Left hindlimb (tissue), 1 donor: ENCODE results near the gene NOP56.
"Not testable (repeated sequence)": the region's sequence is repeated elsewhere in the genome, so short reads cannot be mapped to it uniquely, and the experiment has no call there.

Experiments used
- DNase-seq: peaks from one replicate; pipeline ENCODE4 v3.0.0-alpha.2; 2018

The NOP56 gene

DNA sequence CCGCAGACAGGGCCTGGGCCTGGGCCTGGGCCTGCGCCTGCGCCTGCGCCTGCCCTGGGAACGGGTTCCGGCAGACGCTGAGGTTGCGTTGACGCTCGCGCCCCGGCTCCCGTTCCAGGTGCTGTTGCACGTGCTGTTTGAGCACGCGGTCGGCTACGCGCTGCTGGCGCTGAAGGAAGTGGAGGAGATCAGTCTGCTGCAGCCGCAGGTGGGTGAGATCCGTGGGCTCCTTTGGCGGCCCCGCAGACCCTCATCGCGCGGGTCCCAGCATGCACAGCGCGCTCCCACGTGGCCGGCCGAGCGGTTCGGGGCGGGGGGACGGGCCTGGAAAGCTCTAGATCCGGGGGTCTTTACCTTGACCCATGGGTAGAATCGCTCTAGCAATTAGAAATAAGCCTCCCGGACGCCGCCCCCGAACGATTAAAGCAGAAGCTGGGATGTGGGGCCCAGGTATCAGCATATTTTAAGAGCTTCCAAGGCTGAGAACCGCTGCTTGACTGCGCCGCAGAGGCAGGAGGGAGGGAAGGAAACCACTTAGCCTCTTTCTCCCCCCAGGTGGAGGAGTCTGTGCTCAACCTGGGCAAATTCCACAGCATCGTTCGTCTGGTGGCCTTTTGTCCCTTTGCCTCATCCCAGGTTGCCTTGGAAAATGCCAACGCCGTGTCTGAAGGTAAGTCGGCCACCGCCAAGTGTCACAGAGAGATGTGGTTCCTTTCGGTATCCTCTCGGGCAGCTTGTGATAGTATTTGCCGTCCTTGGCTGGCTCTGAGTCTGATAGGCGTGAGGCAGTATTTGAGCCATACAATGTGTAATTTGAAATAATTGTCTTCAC is 508 bp downstream of the NOP56 start:
- no peak for DNase-seq

DNA sequence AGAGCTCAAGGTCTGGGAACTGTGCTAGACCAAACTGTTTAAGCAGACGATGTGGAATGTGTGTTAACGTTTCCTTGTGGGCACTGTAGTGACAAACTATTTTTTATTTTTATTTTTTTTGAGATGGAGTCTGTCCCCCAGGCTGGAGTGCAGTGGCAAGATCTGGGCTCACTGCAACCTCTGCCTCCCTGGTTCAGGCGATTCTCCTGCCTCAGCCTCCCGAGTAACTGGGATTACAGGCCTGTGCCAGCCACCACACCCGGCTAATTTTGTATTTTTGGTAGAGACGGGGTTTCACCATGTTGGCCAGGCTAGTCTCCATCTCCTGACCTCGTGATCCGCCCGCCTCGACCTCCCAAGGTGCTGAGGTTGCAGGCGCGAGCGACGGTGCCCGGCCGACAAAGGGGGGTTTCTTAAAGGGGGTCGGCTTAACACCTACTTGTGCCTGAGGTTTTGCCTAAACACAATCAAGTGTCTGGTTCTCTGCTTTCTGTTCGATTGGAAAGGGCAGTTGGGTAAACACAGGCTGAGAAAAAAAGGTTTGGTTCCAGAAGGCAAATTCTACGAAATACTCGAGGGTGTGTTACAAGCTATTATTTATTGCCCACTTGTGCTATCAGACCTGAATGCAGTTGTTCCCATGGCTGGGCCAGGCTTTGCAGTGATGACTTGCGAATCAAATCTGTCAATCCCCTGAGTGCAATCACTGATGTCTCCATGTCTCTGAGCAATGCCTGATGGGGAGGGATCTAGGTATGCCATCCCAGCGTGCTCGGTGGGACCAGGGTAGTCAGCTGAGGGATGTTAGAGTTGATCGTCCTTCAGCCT is 1.3 kb downstream of the NOP56 start:
- DNase-seq = no peak

DNA sequence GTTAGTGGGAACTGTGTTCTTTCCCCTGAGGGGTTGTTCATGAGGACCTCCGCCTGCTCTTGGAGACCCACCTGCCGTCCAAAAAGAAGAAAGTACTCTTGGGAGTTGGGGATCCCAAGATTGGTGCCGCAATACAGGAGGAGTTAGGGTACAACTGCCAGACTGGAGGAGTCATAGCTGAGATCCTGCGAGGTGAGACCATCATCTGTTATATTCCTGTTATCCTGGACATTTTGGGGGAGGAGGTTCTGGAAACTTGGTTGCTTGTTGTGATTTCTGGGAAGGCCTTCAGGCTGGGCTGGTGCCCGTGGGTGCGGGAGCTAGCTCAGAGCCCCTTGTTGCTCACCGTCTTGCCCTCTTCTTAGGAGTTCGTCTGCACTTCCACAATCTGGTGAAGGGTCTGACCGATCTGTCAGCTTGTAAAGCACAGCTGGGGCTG is 2.0 kb downstream of the NOP56 start:
- DNase-seq = no peak

DNA sequence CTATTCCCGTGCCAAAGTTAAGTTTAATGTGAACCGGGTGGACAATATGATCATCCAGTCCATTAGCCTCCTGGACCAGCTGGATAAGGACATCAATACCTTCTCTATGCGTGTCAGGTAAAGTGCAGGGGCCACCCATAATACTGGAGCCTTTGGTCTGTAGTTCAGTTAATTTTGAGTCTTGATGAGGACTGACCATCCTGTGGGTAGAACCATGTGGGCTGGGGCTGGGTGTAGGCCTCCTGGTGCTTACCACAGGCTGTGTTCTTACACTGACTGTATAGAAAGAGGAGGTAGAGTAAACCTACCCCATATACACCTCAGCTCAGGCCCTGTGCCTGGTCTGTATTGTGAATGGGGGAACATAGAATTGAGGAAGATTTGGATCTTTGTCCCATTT is 2.4 kb downstream of the NOP56 start:
- DNase-seq = no peak

DNA sequence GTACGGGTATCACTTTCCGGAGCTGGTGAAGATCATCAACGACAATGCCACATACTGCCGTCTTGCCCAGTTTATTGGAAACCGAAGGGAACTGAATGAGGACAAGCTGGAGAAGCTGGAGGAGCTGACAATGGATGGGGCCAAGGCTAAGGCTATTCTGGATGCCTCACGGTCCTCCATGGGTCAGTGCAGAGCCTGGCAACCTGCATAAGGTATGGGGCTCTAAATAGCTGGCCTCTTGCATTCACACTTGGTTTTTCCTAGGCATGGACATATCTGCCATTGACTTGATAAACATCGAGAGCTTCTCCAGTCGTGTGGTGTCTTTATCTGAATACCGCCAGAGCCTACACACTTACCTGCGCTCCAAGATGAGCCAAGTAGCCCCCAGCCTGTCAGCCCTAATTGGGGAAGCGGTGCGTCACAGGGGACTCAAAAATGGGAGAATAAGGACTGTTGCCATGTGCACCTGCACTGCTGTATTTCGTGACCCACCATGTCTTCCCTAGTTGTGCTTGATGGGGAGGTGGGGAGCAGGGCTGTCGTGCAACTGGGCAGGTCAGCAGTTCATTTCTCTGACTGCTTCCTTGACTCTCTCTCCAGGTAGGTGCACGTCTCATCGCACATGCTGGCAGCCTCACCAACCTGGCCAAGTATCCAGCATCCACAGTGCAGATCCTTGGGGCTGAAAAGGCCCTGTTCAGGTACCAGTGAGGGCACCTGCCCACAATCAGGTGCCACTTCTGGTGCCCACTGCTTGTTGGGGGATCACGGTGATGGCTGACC is 3.1 kb downstream of the NOP56 start:
- no peak for DNase-seq

DNA sequence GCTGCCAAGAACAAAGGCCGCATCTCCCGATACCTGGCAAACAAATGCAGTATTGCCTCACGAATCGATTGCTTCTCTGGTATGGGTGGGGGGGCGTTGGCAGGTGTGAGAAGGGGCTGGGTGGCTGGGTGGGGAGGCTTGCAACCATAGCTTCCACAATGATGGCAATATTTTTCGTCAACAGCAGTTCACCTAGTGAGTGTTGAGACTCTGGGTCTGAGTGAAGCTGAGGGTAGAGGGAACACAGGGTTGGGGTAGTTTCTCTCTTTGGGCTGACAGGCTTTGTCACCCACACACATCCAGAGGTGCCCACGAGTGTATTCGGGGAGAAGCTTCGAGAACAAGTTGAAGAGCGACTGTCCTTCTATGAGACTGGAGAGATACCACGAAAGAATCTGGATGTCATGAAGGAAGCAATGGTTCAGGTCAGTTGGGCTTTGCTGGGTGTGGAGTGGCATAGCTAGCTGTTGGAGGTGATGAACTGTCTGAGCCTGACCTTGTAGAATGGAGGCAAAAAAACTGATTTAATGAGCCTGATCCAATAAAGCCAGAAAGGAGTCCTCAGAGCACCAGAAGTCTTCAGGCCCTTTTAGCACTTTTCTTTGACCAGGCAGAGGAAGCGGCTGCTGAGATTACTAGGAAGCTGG is 4.2 kb downstream of the NOP56 start:
- no peak for DNase-seq

DNA sequence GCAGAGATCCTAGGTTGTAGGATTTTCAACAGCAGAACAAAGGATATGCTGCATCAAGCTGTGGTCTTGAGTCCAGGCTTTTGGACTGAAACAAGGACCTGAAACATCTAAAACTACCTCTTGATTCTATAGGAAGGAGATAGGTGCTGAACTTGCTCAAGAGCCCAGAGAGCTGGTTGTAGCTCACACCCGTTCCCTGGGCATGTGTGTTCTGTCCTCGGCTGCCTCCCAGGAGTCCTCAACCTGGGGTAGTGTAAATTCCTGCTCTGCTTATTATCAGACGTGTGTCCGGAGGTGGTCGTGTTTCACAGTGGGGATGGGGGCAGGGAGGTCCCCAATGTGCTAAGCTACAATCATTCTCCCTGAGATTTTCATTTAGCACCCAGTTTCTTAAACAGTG is 4.8 kb downstream of the NOP56 start:
- DNase-seq = no peak

DNA sequence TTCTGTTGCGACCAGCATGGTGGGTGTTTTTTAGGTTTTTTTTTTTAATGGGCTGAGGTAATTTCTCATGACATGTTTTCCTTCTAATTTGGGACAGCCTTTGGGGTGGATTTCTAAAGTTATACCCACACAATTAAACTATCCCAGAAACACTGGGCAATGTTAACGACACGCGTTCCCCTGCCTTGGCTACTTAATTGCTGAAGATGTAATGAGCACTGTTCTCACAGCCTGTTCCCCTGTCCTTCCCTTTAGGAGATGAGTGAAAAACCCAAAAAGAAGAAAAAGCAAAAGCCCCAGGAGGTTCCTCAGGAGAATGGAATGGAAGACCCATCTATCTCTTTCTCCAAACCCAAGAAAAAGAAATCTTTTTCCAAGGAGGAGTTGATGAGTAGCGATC is 5.2 kb downstream of the NOP56 start:
- DNase-seq = no peak

DNA sequence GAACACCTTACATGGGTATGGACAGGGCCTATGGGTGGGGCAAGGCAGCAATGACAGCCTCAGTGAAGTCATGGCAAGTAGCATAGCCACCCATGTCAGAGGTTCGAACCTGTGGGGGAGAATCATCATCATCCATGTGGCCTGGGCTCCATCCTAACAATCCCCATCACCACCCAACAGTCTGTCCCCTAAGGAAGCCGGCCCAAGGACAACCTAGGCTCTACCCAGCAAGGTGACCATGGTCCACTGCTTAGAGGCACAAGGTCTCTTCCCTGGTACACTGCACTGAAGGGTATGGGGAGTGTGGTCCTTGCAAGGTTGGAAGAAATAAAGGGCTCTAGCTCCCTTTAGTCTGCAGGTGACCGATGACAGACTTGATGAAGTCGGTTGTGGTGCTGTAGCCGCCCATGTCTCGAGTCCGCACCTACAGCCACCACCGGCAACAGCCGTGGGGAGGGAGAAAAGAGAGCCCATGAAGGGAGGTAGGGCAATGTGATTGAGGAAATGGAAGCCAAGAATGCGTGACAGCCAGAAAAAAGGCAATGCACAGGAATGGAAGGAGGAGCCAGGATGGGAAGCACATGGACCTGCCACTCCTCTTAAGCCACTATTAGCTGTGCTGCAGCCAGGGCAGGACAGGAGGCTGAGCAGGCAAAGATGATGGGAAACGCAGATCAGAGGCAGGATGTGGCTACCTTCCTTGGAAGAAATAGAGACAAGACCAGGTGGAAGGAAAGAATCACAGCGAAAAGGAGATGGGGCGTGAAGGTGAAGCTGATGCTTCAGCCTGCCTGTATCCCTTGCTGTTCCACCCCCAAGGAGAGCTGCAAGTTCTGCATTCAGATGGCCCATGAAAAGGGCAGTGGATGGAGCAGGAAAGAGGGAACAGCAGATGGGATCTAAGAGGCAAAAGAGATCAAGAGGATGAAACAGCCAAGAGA is 6.3 kb downstream of the NOP56 start:
- DNase-seq = no peak

DNA sequence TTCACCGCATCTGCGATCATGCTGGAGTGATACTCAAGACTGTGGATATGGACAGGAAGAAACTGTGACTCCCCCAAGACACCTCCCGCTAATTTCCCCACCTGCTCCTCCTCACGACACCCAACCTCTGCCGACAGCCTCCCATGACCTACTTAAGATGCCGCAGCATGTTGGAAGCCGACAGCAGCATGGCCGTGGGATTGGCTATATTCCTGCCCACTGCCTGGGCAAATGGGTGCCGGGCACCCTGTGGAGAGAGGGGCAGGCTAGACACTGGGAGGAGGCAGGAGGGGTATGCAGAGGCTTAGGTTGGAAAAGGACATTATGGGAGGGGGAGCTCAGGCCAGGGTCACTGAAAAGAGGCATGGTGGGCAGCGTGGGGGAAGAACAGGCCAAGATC is 7.1 kb downstream of the NOP56 start:
- no peak for DNase-seq

DNA sequence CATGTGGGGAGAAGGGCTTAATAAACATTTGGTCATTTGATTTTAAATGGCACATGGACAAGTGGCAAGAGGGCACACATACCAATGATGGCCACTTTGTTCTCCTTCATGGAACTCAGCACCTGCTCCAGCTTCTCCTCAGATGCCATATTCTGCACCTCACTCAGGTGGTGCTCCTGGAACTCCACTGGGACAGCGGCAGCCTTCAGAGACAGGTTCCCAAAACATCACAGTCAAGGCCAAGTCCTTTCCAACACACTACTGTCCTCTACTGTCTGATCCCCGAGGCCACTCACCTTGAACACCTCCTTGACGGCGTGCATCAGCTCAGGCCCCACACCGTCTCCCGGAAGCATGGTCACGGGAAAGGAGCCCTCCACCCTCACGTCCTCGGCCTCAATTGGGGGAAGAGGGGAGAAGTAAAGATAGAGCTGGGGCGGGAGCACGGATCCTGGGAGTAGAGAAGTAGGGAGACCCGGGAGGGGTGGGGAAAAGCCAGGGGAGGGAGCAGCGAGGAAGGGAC is 11.0 kb downstream of the NOP56 start:
- no peak for DNase-seq

DNA sequence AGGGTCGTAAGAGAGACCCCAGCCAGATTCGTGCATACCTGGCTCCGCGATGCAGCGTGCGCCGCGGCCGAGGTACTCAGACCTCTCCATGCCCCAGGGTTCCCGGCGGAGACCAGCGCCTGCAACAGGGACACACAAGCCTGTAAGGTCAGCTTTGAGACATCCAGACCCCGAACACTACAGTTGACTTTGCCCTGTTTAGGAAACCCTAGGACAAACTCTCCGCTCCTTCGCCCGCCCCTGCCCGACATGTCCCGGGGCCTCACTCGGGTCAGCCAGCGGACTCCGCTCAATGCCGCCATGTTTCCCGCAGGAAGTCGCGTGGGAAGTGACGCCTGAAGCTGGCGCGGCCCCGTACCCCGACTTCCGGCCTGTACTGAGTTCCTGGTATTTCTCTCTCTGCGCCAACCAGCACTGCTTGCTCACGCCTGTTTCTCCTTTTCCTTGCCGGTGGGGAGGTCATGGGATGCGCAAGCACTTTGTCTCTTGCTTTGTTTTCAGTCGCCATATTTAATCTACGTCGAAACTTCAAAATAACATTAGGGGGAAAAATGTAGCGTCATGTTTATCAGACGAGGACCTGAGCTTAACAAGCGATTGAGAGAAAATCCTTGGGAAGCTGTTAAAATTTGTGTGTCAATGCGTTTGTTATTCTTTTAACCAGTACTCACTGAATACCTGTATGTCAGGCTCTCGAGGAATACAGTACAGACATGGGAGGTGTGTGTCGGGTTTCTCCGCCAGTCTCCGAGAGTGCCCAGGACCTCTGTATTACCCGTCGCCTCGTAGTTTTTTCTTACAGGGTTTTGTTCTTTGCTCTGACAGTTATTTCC is 11.7 kb downstream of the NOP56 start, which contains the start of gene IDH3B:
Gene IDH3B, minus strand, starts transcription at position 330 of the 833 bp plus-strand sequence. Its CDS starts 28 bp downstream, at position 302.
- DNase-seq = peak; percentile 95

DNA sequence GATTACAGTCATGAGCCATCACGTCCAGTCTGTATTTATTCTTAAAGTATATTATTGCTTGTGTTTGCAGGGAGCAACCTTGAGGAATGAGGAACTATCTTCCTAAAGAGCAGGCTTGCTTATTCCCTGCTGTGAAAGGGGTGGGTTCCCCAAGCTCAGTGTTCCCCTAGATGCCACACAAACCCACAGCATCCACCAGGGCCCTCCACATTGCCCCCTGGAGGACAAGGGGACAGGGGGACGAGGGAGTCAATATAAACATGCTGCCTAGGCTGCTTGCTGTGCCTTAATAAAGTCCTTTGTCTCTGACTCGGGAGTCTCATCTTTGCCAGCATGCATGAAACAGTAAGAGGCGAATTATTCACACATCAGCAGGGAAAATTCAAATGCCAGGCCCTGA is 19.5 kb downstream of the NOP56 start:
- DNase-seq = no peak

DNA sequence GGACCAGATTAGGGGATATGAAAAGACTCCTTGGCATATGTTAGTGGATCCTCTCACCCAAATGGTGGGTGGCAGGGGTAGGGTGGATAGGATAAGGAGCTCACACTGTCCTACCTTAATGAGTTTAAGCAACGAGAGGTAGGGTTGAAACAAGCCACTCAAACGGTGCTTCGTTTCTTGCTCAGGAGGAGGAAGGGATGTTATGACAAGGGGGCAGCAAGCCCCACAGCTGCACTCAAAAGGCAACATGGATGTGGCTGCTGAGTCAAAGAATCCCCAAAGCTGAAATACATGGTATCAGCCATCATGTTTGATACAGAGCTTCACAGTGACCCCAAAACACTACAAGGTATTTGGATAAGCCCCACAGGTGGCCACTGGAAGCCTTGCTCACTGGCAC is 20.0 kb downstream of the NOP56 start:
- no peak for DNase-seq

DNA sequence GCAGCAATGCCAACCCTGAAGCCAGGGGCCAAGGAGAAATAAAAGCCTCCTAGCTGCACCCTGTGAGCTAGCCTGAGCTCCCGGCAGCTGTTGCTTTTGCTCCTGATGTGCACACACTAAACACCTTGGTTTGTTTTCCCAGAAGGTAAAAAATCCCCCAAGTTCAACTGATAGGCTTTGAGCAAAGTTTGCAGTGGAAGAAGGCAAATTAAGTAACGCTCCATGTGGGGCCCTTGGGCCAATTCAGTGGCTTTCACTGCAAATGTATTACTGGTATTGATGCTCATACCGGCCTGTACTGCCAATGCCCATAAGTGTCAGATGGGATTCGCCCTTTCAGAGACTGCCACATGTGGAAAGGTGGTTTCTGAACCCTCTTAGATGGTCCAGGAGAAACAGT is 21.0 kb downstream of the NOP56 start:
- DNase-seq = no peak

DNA sequence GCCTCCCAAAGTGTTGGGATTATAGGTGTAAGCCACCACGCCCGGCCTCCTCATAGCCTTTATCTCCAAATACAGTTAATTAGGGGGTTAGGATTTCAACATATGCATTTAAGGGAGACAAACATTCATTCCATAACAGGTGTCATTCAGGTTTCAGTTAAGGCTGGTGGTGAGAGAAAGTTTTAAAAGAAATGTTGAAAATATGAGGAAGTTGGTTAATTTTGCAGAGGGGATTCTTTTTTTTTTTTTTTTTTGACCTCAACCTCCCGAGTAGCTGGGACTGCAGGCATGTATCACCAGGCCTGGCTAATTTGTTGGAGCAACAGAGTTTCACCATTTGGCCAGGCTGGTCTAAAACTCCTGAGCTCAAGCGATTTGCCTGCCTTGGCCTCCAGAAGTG is 27.6 kb downstream of the NOP56 start:
- DNase-seq = no peak

DNA sequence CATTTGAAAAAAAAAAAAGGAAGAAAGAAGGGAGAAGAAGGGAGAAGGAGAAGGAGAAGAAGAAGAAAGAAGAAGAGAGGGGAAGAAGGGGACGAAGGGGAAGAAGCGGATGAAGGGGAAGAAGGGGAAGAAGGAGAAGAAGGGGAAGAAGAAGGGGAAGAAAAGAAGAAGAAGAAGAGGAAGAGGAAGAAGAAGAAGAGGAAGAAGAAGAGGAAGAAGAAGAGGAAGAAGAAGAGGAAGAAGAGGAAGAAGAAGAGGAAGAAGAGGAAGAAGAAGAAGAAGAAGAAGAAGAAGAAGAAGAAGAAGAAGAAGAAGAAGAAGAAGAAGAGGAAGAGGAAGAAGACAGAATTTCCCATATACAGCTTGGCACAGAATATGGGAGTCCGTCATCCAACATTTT is 29.6 kb downstream of the NOP56 start:
- not testable (repeated sequence) for DNase-seq

DNA sequence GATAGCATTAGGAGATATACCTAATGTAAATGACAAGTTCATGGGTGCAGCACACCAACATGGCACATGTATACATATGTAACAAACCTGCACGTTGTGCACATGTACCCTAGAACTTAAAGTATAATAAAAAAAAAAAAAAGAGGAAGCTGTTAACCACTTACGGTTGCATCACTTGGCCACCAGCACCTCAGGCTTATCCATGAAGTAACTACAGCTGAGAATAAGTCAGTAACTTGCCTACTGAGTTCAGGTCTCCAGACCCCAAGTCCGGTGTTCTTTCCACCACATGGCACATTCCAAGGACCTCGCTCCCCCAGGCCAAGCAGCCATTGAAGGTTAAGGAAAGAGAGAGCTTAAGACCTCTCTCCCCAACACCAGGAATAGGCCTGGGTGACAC is 32.4 kb downstream of the NOP56 start:
- DNase-seq = not testable (repeated sequence)

DNA sequence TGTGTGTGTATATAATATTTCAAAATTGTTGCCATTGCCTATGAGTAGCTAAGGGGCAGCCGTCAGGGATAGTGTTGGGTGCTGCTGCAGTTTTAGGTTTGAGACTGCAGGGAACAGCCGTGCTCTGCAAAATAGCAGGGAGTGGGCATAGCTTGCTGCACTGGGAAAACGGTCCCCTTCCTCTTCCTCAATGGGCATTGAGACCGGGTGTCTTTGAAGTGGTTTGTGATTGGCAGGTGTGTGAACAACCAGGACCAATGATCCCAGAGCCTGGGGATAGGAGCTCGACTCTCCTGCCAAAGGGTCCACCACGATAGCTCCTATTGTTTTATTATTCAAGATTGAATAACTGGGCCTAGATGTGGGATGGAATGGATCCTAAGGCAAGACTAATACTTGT is 35.1 kb downstream of the NOP56 start:
- DNase-seq = no peak

DNA sequence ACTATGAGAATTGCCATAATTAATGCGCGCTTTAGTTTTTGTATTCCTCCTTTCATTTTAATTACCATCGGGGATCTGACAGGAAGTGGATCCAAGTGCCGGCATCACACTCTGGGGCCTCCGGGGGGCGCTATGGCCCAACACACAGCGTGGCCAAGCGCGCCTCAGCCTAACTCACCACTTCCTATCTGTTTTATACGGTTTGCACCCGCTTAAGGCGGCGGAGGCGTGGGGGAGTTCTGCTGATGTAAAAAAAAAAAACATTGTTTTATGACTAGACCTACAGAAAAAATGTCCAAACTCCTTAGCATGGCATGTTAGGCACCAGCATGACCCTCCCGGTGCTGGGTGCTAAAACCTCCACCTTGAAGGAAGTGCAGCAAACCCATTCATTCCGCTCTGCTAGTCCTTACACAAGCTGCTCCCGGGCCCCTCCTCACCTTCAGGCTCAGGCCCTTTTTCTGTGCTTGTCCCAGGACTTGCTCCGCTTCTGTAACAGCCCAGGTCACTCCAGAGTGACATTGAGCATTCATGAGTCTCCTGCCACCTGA is 35.7 kb downstream of the NOP56 start:
- no peak for DNase-seq
